Ovary (tissue), 3 donors: Measurements from ENCODE around the gene RGS17.

Experiments
- POLR2A ChIP-seq: fragments of 450-650 bp; IDR thresholded peaks from one replicate; pipeline ENCODE4 v1.6.1; 2017; ENCODE audit warnings: antibody characterized with exemption, mild to moderate bottlenecking, moderate library complexity
- TF ChIP-seq, protein P1 (sequence below), 3 donors: fragments of 450-650 bp in 2 of 3; fragments of 200-600 bp in 1 of 3; IDR thresholded peaks; one replicate each; pipeline versions ENCODE4 v1.5.1 to v1.8.0; 2016 to 2022; ENCODE audit warnings: antibody characterized with exemption in 3 of 3, mild to moderate bottlenecking in 1 of 3
- donor health status: DM: no; HTN: no; CAD: no.

DNA sequence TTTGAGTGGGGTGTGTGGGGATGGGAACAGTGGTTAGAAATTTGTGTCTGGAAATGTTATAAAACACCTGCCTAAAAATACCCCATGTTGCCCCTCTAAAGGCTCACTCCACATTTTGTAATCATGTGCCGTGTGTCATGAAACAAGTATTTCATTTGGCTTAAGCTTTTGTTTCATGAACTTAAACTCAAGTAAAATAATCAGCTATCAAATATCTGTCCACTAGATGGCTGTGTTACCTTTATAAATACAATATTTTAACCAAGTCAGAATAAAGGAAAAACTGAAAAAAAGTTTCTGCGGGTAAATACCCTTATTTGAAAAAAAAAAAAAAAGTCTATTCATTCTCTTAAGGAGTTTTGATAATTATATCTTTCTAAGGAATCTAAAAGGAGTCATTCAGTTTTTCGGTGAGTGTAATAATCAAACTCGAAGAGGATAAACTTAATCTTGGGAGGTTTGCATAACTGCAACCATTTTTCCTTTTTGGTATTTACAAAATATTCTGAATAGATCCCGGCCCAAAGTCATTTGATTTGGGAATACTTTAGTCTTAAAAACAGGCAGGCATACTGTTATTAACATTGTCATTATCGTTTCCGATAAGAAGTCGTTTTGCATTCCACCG is 98.7 kb downstream of the RGS17 start:
- TF ChIP-seq, protein P1, sequence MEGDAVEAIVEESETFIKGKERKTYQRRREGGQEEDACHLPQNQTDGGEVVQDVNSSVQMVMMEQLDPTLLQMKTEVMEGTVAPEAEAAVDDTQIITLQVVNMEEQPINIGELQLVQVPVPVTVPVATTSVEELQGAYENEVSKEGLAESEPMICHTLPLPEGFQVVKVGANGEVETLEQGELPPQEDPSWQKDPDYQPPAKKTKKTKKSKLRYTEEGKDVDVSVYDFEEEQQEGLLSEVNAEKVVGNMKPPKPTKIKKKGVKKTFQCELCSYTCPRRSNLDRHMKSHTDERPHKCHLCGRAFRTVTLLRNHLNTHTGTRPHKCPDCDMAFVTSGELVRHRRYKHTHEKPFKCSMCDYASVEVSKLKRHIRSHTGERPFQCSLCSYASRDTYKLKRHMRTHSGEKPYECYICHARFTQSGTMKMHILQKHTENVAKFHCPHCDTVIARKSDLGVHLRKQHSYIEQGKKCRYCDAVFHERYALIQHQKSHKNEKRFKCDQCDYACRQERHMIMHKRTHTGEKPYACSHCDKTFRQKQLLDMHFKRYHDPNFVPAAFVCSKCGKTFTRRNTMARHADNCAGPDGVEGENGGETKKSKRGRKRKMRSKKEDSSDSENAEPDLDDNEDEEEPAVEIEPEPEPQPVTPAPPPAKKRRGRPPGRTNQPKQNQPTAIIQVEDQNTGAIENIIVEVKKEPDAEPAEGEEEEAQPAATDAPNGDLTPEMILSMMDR (IDR thresholded peaks at IDR 0.05): peak in 1 of 3 donors; percentile 18
- TF ChIP-seq POLR2A: no peak
